HL-60 (cell line): ENCODE data around the gene TTC9.

Source experiments
- GABPA ChIP-seq: IDR thresholded peaks from 2 replicates; pipeline ENCODE4 v1.6.1; 2012; ENCODE audit warnings: low read depth
- POLR2AphosphoS5 ChIP-seq: IDR thresholded peaks from 2 replicates; pipeline ENCODE4 v1.6.1; 2012; ENCODE audit warnings: low read depth
- REST ChIP-seq: IDR thresholded peaks from 2 replicates; pipeline ENCODE4 v1.6.1; 2012; ENCODE audit warnings: low read depth; ENCODE audit not compliant: insufficient replicate concordance
- SPI1 ChIP-seq: IDR thresholded peaks from 2 replicates; pipeline ENCODE4 v1.6.1; 2012; ENCODE audit warnings: low read depth, mild to moderate bottlenecking, borderline replicate concordance
- TF ChIP-seq, protein P1 (sequence below): IDR thresholded peaks from one replicate; pipeline ENCODE4 v1.5.1; 2011; ENCODE audit warnings: low read length, control low read depth, inconsistent platforms; ENCODE audit not compliant: insufficient read depth

DNA sequence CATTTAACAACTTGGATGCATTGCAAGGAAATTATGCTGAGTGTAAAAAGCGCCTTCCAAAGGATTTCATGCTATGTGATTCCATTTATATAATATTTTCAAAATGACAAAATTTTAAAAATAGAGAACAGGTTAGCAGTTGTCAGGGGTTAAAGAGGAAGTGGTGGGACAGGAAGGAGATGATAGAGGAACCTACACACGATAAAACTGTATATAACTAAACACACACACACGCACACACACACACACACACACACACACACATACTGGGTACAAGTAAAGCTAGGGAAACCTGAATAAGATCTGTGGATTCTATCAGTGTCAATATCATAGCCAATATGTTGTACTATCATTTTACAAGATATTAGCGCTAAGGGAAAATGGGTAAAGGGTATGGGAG is 17.2 kb downstream of the TTC9 start:
- TF ChIP-seq, protein P1, sequence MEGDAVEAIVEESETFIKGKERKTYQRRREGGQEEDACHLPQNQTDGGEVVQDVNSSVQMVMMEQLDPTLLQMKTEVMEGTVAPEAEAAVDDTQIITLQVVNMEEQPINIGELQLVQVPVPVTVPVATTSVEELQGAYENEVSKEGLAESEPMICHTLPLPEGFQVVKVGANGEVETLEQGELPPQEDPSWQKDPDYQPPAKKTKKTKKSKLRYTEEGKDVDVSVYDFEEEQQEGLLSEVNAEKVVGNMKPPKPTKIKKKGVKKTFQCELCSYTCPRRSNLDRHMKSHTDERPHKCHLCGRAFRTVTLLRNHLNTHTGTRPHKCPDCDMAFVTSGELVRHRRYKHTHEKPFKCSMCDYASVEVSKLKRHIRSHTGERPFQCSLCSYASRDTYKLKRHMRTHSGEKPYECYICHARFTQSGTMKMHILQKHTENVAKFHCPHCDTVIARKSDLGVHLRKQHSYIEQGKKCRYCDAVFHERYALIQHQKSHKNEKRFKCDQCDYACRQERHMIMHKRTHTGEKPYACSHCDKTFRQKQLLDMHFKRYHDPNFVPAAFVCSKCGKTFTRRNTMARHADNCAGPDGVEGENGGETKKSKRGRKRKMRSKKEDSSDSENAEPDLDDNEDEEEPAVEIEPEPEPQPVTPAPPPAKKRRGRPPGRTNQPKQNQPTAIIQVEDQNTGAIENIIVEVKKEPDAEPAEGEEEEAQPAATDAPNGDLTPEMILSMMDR, result no peak
- no peak for TF ChIP-seq REST
- TF ChIP-seq POLR2AphosphoS5, result no peak
- peak; percentile 92 for TF ChIP-seq SPI1
- TF ChIP-seq GABPA, result peak; percentile 47; the same call in 1 of the 2 replicates
